GM21515 (cell line): ENCODE results near the gene ADAMTS12.

Source experiments
- ATAC-seq: cut with Tn5 transposase; IDR thresholded peaks from one replicate; pipeline ENCODE4 v1.9.1; 2021; ENCODE audit not compliant: unreplicated experiment

ADAMTS12 gene

GRCh38 chr5:33807771-33808170 is 84.0 kb downstream of the ADAMTS12 start:
- no peak for ATAC-seq

GRCh38 chr5:33806738-33807442 is 84.9 kb downstream of the ADAMTS12 start:
- no peak for ATAC-seq

- ATAC-seq: no peak
These were observed 90.5 kb downstream of the ADAMTS12 start for GRCh38 chr5:33801292-33801691.

- ATAC-seq: no peak
These were observed 91.4 kb downstream of the ADAMTS12 start for GRCh38 chr5:33800241-33800950.

- no peak for ATAC-seq
These were observed 96.3 kb downstream of the ADAMTS12 start for GRCh38 chr5:33795496-33795895.

- no peak for ATAC-seq
These were observed 97.1 kb downstream of the ADAMTS12 start for GRCh38 chr5:33794550-33795181.

GRCh38 chr5:33793836-33794549 is 97.8 kb downstream of the ADAMTS12 start:
- no peak for ATAC-seq

- no peak for ATAC-seq
These were observed 98.5 kb downstream of the ADAMTS12 start for GRCh38 chr5:33793276-33793675.

GRCh38 chr5:33792559-33792958 is 99.2 kb downstream of the ADAMTS12 start:
- ATAC-seq: no peak

- ATAC-seq: no peak
These were observed 102.2 kb downstream of the ADAMTS12 start for GRCh38 chr5:33789567-33789957.

GRCh38 chr5:33788922-33789566 is 102.7 kb downstream of the ADAMTS12 start:
- no peak for ATAC-seq

GRCh38 chr5:33785571-33785970 is 106.2 kb downstream of the ADAMTS12 start:
- no peak for ATAC-seq

- no peak for ATAC-seq
These were observed 110.5 kb downstream of the ADAMTS12 start for GRCh38 chr5:33781286-33781685.

- no peak for ATAC-seq
These were observed 115.6 kb downstream of the ADAMTS12 start for GRCh38 chr5:33776151-33776660.

GRCh38 chr5:33774341-33774740 is 117.4 kb downstream of the ADAMTS12 start:
- no peak for ATAC-seq

- ATAC-seq: no peak
These were observed 119.4 kb downstream of the ADAMTS12 start for GRCh38 chr5:33772380-33772897.

- no peak for ATAC-seq
These were observed 121.8 kb downstream of the ADAMTS12 start for GRCh38 chr5:33769968-33770367.

GRCh38 chr5:33769196-33769595 is 122.6 kb downstream of the ADAMTS12 start:
- no peak for ATAC-seq

GRCh38 chr5:33766023-33766422 is 125.8 kb downstream of the ADAMTS12 start:
- ATAC-seq: no peak

GRCh38 chr5:33764786-33765185 is 127.0 kb downstream of the ADAMTS12 start:
- no peak for ATAC-seq

GRCh38 chr5:33763435-33763834 is 128.4 kb downstream of the ADAMTS12 start:
- no peak for ATAC-seq
